Measurements from ENCODE around the gene BPIFB3. TPM values are rescaled to one million over a fixed set of nuclear protein-coding genes. Genes with fewer than 3 reads are reported as not detected.

BPIFB3 gene
- total and polyA plus RNA-seq, 2 of the 13 experiments (the other 11 are each of a cell fraction or from before 2014, with no cell fraction given): 0.09 TPM; not detected in 1

GRCh38 chr20:33006776-33007375 is 46.8 kb upstream of the BPIFB3 start (continued):
- TF ChIP-seq ZNF512B (CRISPR knock-in tag; IDR thresholded peaks at IDR 0.05; ENCODE audit: borderline replicate concordance) (0 out of 2 replicates have a peak, but pooled peaks have one; percentile 83), ZNF362 (CRISPR knock-in tag; IDR thresholded peaks at IDR 0.05; ENCODE audit: borderline replicate concordance) (no peak; the same call in 1 of the 2 replicates), RXRB (CRISPR knock-in tag; IDR thresholded peaks at IDR 0.05; ENCODE audit: borderline replicate concordance) (no peak), ZNF737 (CRISPR knock-in tag; IDR thresholded peaks at IDR 0.05; ENCODE audit: borderline replicate concordance) (no peak), NCOR1 (IDR thresholded peaks at IDR 0.05; ENCODE audit: borderline replicate concordance, low read length) (no peak), ZFP41 (CRISPR knock-in tag; IDR thresholded peaks at IDR 0.05; ENCODE audit: borderline replicate concordance) (no peak), SMARCE1 (IDR thresholded peaks at IDR 0.05; ENCODE audit: borderline replicate concordance) (no peak), HNRNPL (IDR thresholded peaks at IDR 0.05; ENCODE audit: low read depth, low read length) (no peak), KDM2A (CRISPR knock-in tag; IDR thresholded peaks at IDR 0.05; ENCODE audit: borderline replicate concordance, low read depth) (no peak), PHF21A (CRISPR knock-in tag; IDR thresholded peaks at IDR 0.05) (no peak), KMT2B (CRISPR knock-in tag; IDR thresholded peaks at IDR 0.05) (no peak), ZBTB7B (CRISPR knock-in tag; IDR thresholded peaks at IDR 0.05) (no peak)
- TF ChIP-seq, protein P1, sequence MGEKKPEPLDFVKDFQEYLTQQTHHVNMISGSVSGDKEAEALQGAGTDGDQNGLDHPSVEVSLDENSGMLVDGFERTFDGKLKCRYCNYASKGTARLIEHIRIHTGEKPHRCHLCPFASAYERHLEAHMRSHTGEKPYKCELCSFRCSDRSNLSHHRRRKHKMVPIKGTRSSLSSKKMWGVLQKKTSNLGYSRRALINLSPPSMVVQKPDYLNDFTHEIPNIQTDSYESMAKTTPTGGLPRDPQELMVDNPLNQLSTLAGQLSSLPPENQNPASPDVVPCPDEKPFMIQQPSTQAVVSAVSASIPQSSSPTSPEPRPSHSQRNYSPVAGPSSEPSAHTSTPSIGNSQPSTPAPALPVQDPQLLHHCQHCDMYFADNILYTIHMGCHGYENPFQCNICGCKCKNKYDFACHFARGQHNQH (CRISPR knock-in tag; IDR thresholded peaks at IDR 0.05): no peak
